HCT116 (cell line): Measurements from ENCODE around the gene CTCF. TPM values are rescaled to one million over a fixed set of nuclear protein-coding genes. Genes with fewer than 3 reads are reported as not detected.
A peak's percentile ranks its signal among the peaks of the same experiment; 100 is the strongest.

Experiments
- ATAC-seq: fragments of 200-7000 bp; cut with Tn5 transposase; 2 replicates; pipeline ENCODE4 v1.9.1; 2020; ENCODE audit warnings: mild to moderate bottlenecking, moderate library complexity
- BruUV-seq: library from RNA; stranded (reverse); fragments of 400-500 nt; replicated peaks from 2 replicates; lab custom pipeline; 2021; lab: Mats Ljungman, UMichigan
- CTCF ChIA-PET: fragments of 300-600 bp; sonication (Branson Sonifier 250); formaldehyde crosslinking; loops from one replicate; lab custom pipeline; 2021; ENCODE audit warnings: antibody characterized with exemption; lab: Charles Lee
- POLR2A ChIA-PET: fragments of 300-600, 350-600 bp; sonication (Branson Sonifier 250); formaldehyde crosslinking; loops from one replicate; lab custom pipeline; 2021; ENCODE audit warnings: antibody characterized with exemption; lab: Charles Lee
- RAD21 ChIA-PET, 2 experiments: fragments of 300-600 bp; sonication (Branson Sonifier 250); formaldehyde crosslinking; loops; one replicate each; lab custom pipeline; 2023; ENCODE audit warnings: low total read pairs in 2 of 2; ENCODE audit not compliant: uncharacterized antibody in 2 of 2, unreplicated experiment in 2 of 2, low non-redundant PET in 1 of 2; lab: Charles Lee
- DNase-seq: peaks from one replicate; pipeline ENCODE4 v3.0.0-alpha.2; 2010; ENCODE audit warnings: low read depth, low spot score
- H2AFZ ChIP-seq: fragments of 200-600 bp; shearing (Covaris generic), sonication (generic); 2 replicates; pipeline ENCODE4 v1.6.1; 2017; ENCODE audit warnings: low read depth, mixed run types, mixed read lengths, antibody characterized with exemption, low read length; ENCODE audit not compliant: poor library complexity, severe bottlenecking
- H3K27ac ChIP-seq: 2 replicates; pipeline ENCODE4 v1.5.1; 2012; ENCODE audit warnings: low read depth, low read length
- H3K27me3 ChIP-seq: fragments of 200-600 bp; sonication (generic); 2 replicates; pipeline ENCODE4 v1.6.1; 2016; ENCODE audit warnings: mixed run types, low read length, mixed read lengths; ENCODE audit not compliant: insufficient read depth
- H3K36me3 ChIP-seq, 2 experiments: fragments of 200-500 bp in 1 of 2; fragments of 200-600 bp in 1 of 2; sonication (Bioruptor generic) in 1 of 2; sonication (generic) in 1 of 2; 2 replicates each; pipeline versions ENCODE4 v1.5.1 to v1.6.1; 2014 to 2016; ENCODE audit warnings: low read length in 2 of 2, inconsistent platforms in 1 of 2, mixed read lengths in 1 of 2, mixed run types in 1 of 2; ENCODE audit not compliant: insufficient read depth in 2 of 2, control insufficient read depth in 1 of 2
- H3K4me1 ChIP-seq, 2 experiments: fragments of 200-600 bp in 1 of 2; sonication (generic) in 1 of 2; 2 replicates each; pipeline versions ENCODE4 v1.5.1 to v1.6.1; 2012 to 2017; ENCODE audit warnings: low read length in 2 of 2, inconsistent platforms in 1 of 2, mild to moderate bottlenecking in 1 of 2, mixed read lengths in 1 of 2, mixed run types in 1 of 2, moderate library complexity in 1 of 2; ENCODE audit not compliant: insufficient read depth in 2 of 2, control insufficient read depth in 1 of 2
- H3K4me2 ChIP-seq: fragments of 200-600 bp; sonication (generic); 2 replicates; pipeline ENCODE4 v1.6.1; 2017; ENCODE audit warnings: mixed run types, low read length, mixed read lengths
- H3K4me3 ChIP-seq, 2 experiments: fragments of 200-600 bp in 1 of 2; sonication (generic) in 1 of 2; replicated peaks in 1 of 2; 2 replicates each; pipeline ENCODE4 v1.5.1; 2011 to 2016; ENCODE audit warnings: low read length in 2 of 2, control low read depth in 1 of 2, low read depth in 1 of 2, mild to moderate bottlenecking in 1 of 2, mixed read lengths in 1 of 2, mixed run types in 1 of 2
- H3K79me2 ChIP-seq: fragments of 200-600 bp; sonication (generic); 2 replicates; pipeline ENCODE4 v1.6.1; 2017; ENCODE audit warnings: mild to moderate bottlenecking, mixed run types, low read length, moderate library complexity, mixed read lengths; ENCODE audit not compliant: insufficient read depth
- H3K9ac ChIP-seq: fragments of 200-600 bp; sonication (generic); 2 replicates; pipeline ENCODE4 v1.6.1; 2016; ENCODE audit warnings: low read length, mixed read lengths
- H3K9me2 ChIP-seq: fragments of 200-600 bp; sonication (generic), shearing (Covaris generic); 2 replicates; pipeline ENCODE4 v1.6.1; 2017; ENCODE audit warnings: mixed run types, mild to moderate bottlenecking, moderate library complexity; ENCODE audit not compliant: insufficient read depth
- H3K9me3 ChIP-seq, 2 experiments: fragments of 200-500 bp in 1 of 2; fragments of 200-600 bp in 1 of 2; sonication (Bioruptor generic) in 1 of 2; sonication (generic) in 1 of 2; 2 replicates each; pipeline ENCODE4 v1.6.1; 2014 to 2017; ENCODE audit warnings: low read length in 2 of 2, mixed read lengths in 2 of 2, inconsistent platforms in 1 of 2, low read depth in 1 of 2, mild to moderate bottlenecking in 1 of 2, mixed run types in 1 of 2, moderate library complexity in 1 of 2; ENCODE audit not compliant: control insufficient read depth in 1 of 2, insufficient read depth in 1 of 2
- H4K20me1 ChIP-seq: fragments of 200-600 bp; sonication (generic), shearing (Covaris generic); 2 replicates; pipeline ENCODE4 v1.6.1; 2017; ENCODE audit warnings: mixed run types, mild to moderate bottlenecking, moderate library complexity; ENCODE audit not compliant: insufficient read depth
- ATF3 ChIP-seq: IDR thresholded peaks from 2 replicates; pipeline ENCODE4 v1.6.1; 2012
- CBX3 ChIP-seq: IDR thresholded peaks from 2 replicates; pipeline ENCODE4 v1.6.1; 2012; ENCODE audit warnings: low read depth
- CTCF ChIP-seq, 3 experiments: fragments of 200-600 bp in 1 of 3; sonication (generic) in 1 of 3; IDR thresholded peaks in 2 of 3; conservative IDR thresholded peaks in 1 of 3; 2 replicates each; pipeline ENCODE4 v1.5.1; 2012 to 2017; ENCODE audit warnings: low read depth in 2 of 3, low read length in 2 of 3, antibody characterized with exemption in 1 of 3, borderline replicate concordance in 1 of 3, control low read depth in 1 of 3, mild to moderate bottlenecking in 1 of 3, mixed read lengths in 1 of 3, mixed run types in 1 of 3, moderate library complexity in 1 of 3; ENCODE audit not compliant: insufficient read depth in 1 of 3
- EZH2 ChIP-seq: fragments of 200-600 bp; sonication (generic); IDR thresholded peaks from 2 replicates; pipeline ENCODE4 v1.6.1; 2017; ENCODE audit warnings: antibody characterized with exemption, mixed run types
- FOSL1 ChIP-seq: IDR thresholded peaks from 2 replicates; pipeline ENCODE4 v1.6.1; 2012; ENCODE audit warnings: low read depth
- JUND ChIP-seq: IDR thresholded peaks from 2 replicates; pipeline ENCODE4 v1.6.1; 2012
- MAX ChIP-seq: IDR thresholded peaks from 2 replicates; pipeline ENCODE4 v1.6.1; 2012
- POLR2A ChIP-seq: IDR thresholded peaks from 2 replicates; pipeline ENCODE4 v1.7.0; 2011; ENCODE audit warnings: borderline replicate concordance; ENCODE audit not compliant: insufficient read depth, insufficient read length; ENCODE audit errors: extremely low read depth
- RAD21 ChIP-seq: IDR thresholded peaks from 2 replicates; pipeline ENCODE4 v1.6.1; 2012; ENCODE audit warnings: low read depth, mild to moderate bottlenecking
- REST ChIP-seq: IDR thresholded peaks from 2 replicates; pipeline ENCODE4 v1.6.1; 2012; ENCODE audit warnings: low read depth
- SIN3A ChIP-seq: IDR thresholded peaks from 2 replicates; pipeline ENCODE4 v1.6.1; 2012; ENCODE audit warnings: low read depth
- SP1 ChIP-seq: IDR thresholded peaks from 2 replicates; pipeline ENCODE4 v1.6.1; 2012; ENCODE audit warnings: low read depth
- TCF7L2 ChIP-seq: IDR thresholded peaks from 2 replicates; pipeline ENCODE4 v1.7.0; 2011; ENCODE audit warnings: borderline replicate concordance, inconsistent platforms; ENCODE audit not compliant: insufficient read depth, insufficient read length; ENCODE audit errors: extremely low read depth
- YY1 ChIP-seq: IDR thresholded peaks from 2 replicates; pipeline ENCODE4 v1.6.1; 2011; ENCODE audit warnings: low read length, low read depth, moderate library complexity, mild to moderate bottlenecking; ENCODE audit not compliant: insufficient replicate concordance; ENCODE audit errors: extremely low read depth
- ZFX ChIP-seq: fragments of 450-650 bp; IDR thresholded peaks from 2 replicates; pipeline ENCODE4 v1.6.1; 2017
- intact Hi-C: fragments of 100-400 bp; cut with micrococcal nuclease; formaldehyde crosslinking; loops from 2 replicates; pipeline ENCODE4 v1.10.0; 2022
- total RNA-seq: library from RNA; stranded (reverse); gene quantifications from one replicate; pipeline ENCODE4 v1.2.1, GENCODE V29; 2021; ENCODE audit not compliant: unreplicated experiment

CTCF gene
- total RNA-seq, 1 experiment from 2014 or later, result 48.3 TPM

GRCh38 chr16:67562918-67563707 is 787 bp downstream of the CTCF start:
- BruUV-seq, result no TSS peak
- intact Hi-C loops, result loop anchor here (1.0 kb wide), 2 partner anchors 42 to 103 kb away; partner anchors contain the start of genes C16orf86 and ENKD1

More at GRCh38 chr16:67562918-67563707, 787 bp downstream of the CTCF start:
- TF ChIP-seq CTCF (IDR thresholded peaks at IDR 0.05 in 2 of 3, conservative IDR thresholded peaks at IDR 0.05 in 1 of 3; ENCODE audit: borderline replicate concordance in 1 of 3, insufficient read depth in 1 of 3, low read depth in 2 of 3, low read length in 2 of 3) (no peak), POLR2A (peak; percentile 18), FOSL1 (no peak), YY1 (no peak), CBX3 (no peak), ZFX (peak; percentile 93), REST (no peak), ATF3 (no peak), EZH2 (no peak), SIN3A (peak; percentile 43; the same call in 1 of the 2 replicates), SP1 (no peak), TCF7L2 (no peak), MAX (no peak), RAD21 (no peak), JUND (no peak)
- Histone ChIP-seq H3K4me3 (peak overlapping the region; percentile 88 to 99), H3K9me3 (no peaks in the 10 kb centered on the region), H4K20me1 (no peaks in the 10 kb centered on the region), H2AFZ (no peak overlapping the region), H3K27ac (peak overlapping the region; percentile 100), H3K79me2 (peaks cover 52% of the 10 kb centered on the region), H3K9me2 (no peaks in the 10 kb centered on the region), H3K4me2 (peak overlapping the region; percentile 94), H3K4me1 (peaks cover 18 to 26% of the 10 kb centered on the region in 2 experiments), H3K9ac (peak overlapping the region; percentile 98), H3K36me3 (no peaks in the 10 kb centered on the region), H3K27me3 (no peaks in the 10 kb centered on the region)
- CTCF ChIA-PET, result interaction anchor here (0.7 to 3.2 kb wide), 8 partner anchors 16 to 1151 kb away, joined by 3 to 29 read pairs (median 4); partner anchors contain the start of gene ACD
- RAD21 ChIA-PET, result interaction anchor here (0.7 to 1.6 kb wide), 4 partner anchors 16 to 81 kb away, joined by 3 to 4 read pairs (median 4); no protein-coding TSS in a partner anchor
- peak; percentile 21 for ATAC-seq
- peak; percentile 24 for DNase-seq
- POLR2A ChIA-PET, result interaction anchor here (0.6 to 1.9 kb wide), 3 partner anchors 30 to 1027 kb away, joined by 3 to 5 read pairs (median 5); no protein-coding TSS in a partner anchor
